B cell (primary cell): Measurements from ENCODE around the gene MAP3K20. TPM values are rescaled to one million over a fixed set of nuclear protein-coding genes. Genes with fewer than 3 reads are reported as not detected.

Source experiments
- ATAC-seq: fragments of 200-7000 bp; cut with Tn5 transposase; one replicate; pipeline ENCODE4 v1.10.0; 2021; ENCODE audit warnings: low read depth, mild to moderate bottlenecking, moderate number of reproducible peaks, moderate library complexity
- CTCF ChIA-PET: fragments of 350-600 bp; sonication (Branson Sonifier 250); formaldehyde crosslinking; loops from one replicate; lab custom pipeline; 2021; ENCODE audit warnings: antibody characterized with exemption, inconsistent platforms; lab: Charles Lee
- POLR2A ChIA-PET: fragments of 350-600 bp; sonication (Branson Sonifier 250); formaldehyde crosslinking; loops from one replicate; lab custom pipeline; 2021; ENCODE audit warnings: antibody characterized with exemption; lab: Charles Lee
- DNase-seq: peaks from one replicate; pipeline ENCODE4 v3.0.0; 2013
- H2AFZ ChIP-seq: 2 replicates; pipeline ENCODE4 v1.6.1; 2012; ENCODE audit warnings: mild to moderate bottlenecking, low read depth, low read length; ENCODE audit not compliant: insufficient read depth, poor library complexity, severe bottlenecking
- H3K27ac ChIP-seq, 2 donors: 1 replicate in 1 of 2; 2 replicates in 1 of 2; pipeline ENCODE4 v1.5.1; 2012 to 2013; ENCODE audit warnings: low read length in 2 of 2, mild to moderate bottlenecking in 2 of 2, moderate library complexity in 1 of 2
- H3K27me3 ChIP-seq, 4 experiments: fragments of 200-600 bp in 1 of 4; sonication (generic) in 1 of 4; replicated peaks in 1 of 4; 1 replicate in 2 of 4; 2 replicates in 2 of 4; pipeline versions ENCODE4 v1.6.1 to v1.7.0; 2013 to 2016; ENCODE audit warnings: low read length in 3 of 4, mild to moderate bottlenecking in 2 of 4, mixed read lengths in 1 of 4, moderate library complexity in 1 of 4; ENCODE audit not compliant: insufficient read depth in 4 of 4, control insufficient read depth in 3 of 4; ENCODE audit errors: control extremely low read depth in 1 of 4
- H3K36me3 ChIP-seq, 2 experiments: replicated peaks in 1 of 2; 1 replicate in 1 of 2; 2 replicates in 1 of 2; pipeline versions ENCODE4 v1.6.1 to v1.7.1; 2013; ENCODE audit warnings: low read length in 1 of 2; ENCODE audit not compliant: insufficient read depth in 2 of 2, control insufficient read depth in 1 of 2; ENCODE audit errors: control extremely low read depth in 1 of 2, extremely low read depth in 1 of 2
- H3K4me1 ChIP-seq, 2 donors: fragments of 200-600 bp in 1 of 2; sonication (generic) in 1 of 2; 1 replicate in 1 of 2; 2 replicates in 1 of 2; pipeline versions ENCODE4 v1.5.1 to v1.6.1; 2013 to 2017; ENCODE audit warnings: low read length in 2 of 2; ENCODE audit not compliant: control insufficient read depth in 2 of 2, insufficient read depth in 2 of 2
- H3K4me2 ChIP-seq: replicated peaks from 2 replicates; pipeline ENCODE3; 2012; ENCODE audit warnings: mild to moderate bottlenecking, low read depth, low read length; ENCODE audit not compliant: poor library complexity, severe bottlenecking
- H3K4me3 ChIP-seq, 5 experiments: fragments of 200-600 bp in 1 of 5; sonication (generic) in 1 of 5; 1 replicate in 3 of 5; 2 replicates in 2 of 5; pipeline versions ENCODE4 v1.5.1 to v1.7.0; 2011 to 2016; ENCODE audit warnings: low read length in 4 of 5, mild to moderate bottlenecking in 4 of 5, low read depth in 2 of 5, control low read depth in 1 of 5, moderate library complexity in 1 of 5; ENCODE audit not compliant: insufficient read depth in 1 of 5; ENCODE audit errors: control extremely low read depth in 1 of 5, extremely low read depth in 1 of 5
- H3K79me2 ChIP-seq: fragments of 200-600 bp; sonication (generic); one replicate; pipeline ENCODE4 v1.6.0; 2016; ENCODE audit warnings: low read length; ENCODE audit not compliant: control insufficient read depth, insufficient read depth
- H3K9ac ChIP-seq: fragments of 200-600 bp; sonication (generic); 2 replicates; pipeline ENCODE4 v1.6.1; 2017; ENCODE audit warnings: mild to moderate bottlenecking, low read length, moderate library complexity
- H3K9me3 ChIP-seq, 3 donors: one replicate each; pipeline versions ENCODE4 v1.6.1 to v1.7.1; 2013; ENCODE audit warnings: low read length in 2 of 3; ENCODE audit not compliant: control insufficient read depth in 2 of 3, insufficient read depth in 1 of 3; ENCODE audit errors: control extremely low read depth in 1 of 3
- H4K20me1 ChIP-seq: 2 replicates; pipeline ENCODE4 v1.6.0; 2012; ENCODE audit warnings: mild to moderate bottlenecking, low read length; ENCODE audit not compliant: insufficient read depth, control insufficient read depth, poor library complexity, severe bottlenecking
- H3K27ac Mint-ChIP-seq: one replicate; pipeline ENCODE4 v1.8.0; 2021; ENCODE audit warnings: mixed read lengths
- H3K27me3 Mint-ChIP-seq: one replicate; pipeline ENCODE4 v1.8.0; 2021; ENCODE audit warnings: mixed read lengths
- H3K4me1 Mint-ChIP-seq: one replicate; pipeline ENCODE4 v1.8.0; 2021; ENCODE audit warnings: mixed read lengths
- H3K4me3 Mint-ChIP-seq: one replicate; pipeline ENCODE4 v1.8.0; 2021; ENCODE audit warnings: mixed read lengths
- H3K9me3 Mint-ChIP-seq: one replicate; pipeline ENCODE4 v1.8.0; 2022; ENCODE audit warnings: mixed read lengths; ENCODE audit not compliant: insufficient read depth
- CTCF ChIP-seq: fragments of 200-600 bp; IDR thresholded peaks from one replicate; pipeline ENCODE4 v1.8.0; 2022; ENCODE audit warnings: antibody characterized with exemption, mild to moderate bottlenecking
- EZH2 ChIP-seq: IDR thresholded peaks from 2 replicates; pipeline ENCODE4 v1.6.1; 2012; ENCODE audit warnings: borderline replicate concordance, low read depth, mild to moderate bottlenecking, moderate library complexity, low read length; ENCODE audit not compliant: insufficient read depth, poor library complexity, severe bottlenecking
- WGBS: methylation state at CpG from one replicate; pipeline ENCODE4 v1.1.5; 2013; ENCODE audit warnings: missing lambda C conversion rate; ENCODE audit not compliant: insufficient coverage; 5-methylcytosine and 5-hydroxymethylcytosine counted together
- intact Hi-C: fragments of 100-400 bp; cut with micrococcal nuclease; formaldehyde crosslinking; loops from one replicate; pipeline ENCODE4 v1.10.0; 2022
- polyA plus RNA-seq: library from polyadenylated mRNA; depleted of rRNA; stranded (reverse); fragments of >200 nt; gene quantifications from 2 replicates; pipeline ENCODE4 v1.2.3, GENCODE V29; 2012
- total RNA-seq, 2 donors: library from RNA; stranded (reverse); fragments of 120-200 nt in 1 of 2; gene quantifications; 1 replicate in 1 of 2; 2 replicates in 1 of 2; pipeline versions ENCODE4 v1.2.3 to v1.2.4, GENCODE V29; 2013 to 2022

The MAP3K20 gene
- total and polyA plus RNA-seq, 2 donors (not counting 1 experiment from before 2014, with no cell fraction given): 2.2 to 9.1 TPM

GRCh38 chr2:173287594-173287993, 211.9 kb downstream of the MAP3K20 start:
- Histone ChIP-seq H3K4me3 (no peak overlapping the region), H3K36me3 (no peaks in the 10 kb centered on the region), H3K4me2 (no peak overlapping the region), H3K9ac (no peak overlapping the region), H3K9me3 (peaks cover 0 to 8% (median 0%) of the 10 kb centered on the region in 3 donors), H3K4me1 (no peaks in the 10 kb centered on the region), H4K20me1 (no peaks in the 10 kb centered on the region), H3K79me2 (no peaks in the 10 kb centered on the region), H3K27ac (no peak overlapping the region), H2AFZ (no peak overlapping the region), H3K27me3 (peaks cover 0 to 3% (median 0%) of the 10 kb centered on the region in 4 experiments)
- no peaks in the 10 kb centered on the region for H3K27me3 Mint-ChIP-seq
- H3K27ac Mint-ChIP-seq: no peak overlapping the region
- TF ChIP-seq CTCF (no peak), EZH2 (no peak)
- no peaks in the 10 kb centered on the region for H3K9me3 Mint-ChIP-seq
- WGBS: 100% methylated on average over 1 of the region's 2 CpGs
- H3K4me1 Mint-ChIP-seq: no peaks in the 10 kb centered on the region
- POLR2A ChIA-PET: no interaction called here
- DNase-seq (no peak), ATAC-seq (no peak)
- intact Hi-C loops: no loop called here
- CTCF ChIA-PET: interaction anchor here (0.6 to 1.6 kb wide), 2 partner anchors 17 to 99 kb away, joined by 3 read pairs; no protein-coding TSS in a partner anchor
- no peak overlapping the region for H3K4me3 Mint-ChIP-seq

DNA sequence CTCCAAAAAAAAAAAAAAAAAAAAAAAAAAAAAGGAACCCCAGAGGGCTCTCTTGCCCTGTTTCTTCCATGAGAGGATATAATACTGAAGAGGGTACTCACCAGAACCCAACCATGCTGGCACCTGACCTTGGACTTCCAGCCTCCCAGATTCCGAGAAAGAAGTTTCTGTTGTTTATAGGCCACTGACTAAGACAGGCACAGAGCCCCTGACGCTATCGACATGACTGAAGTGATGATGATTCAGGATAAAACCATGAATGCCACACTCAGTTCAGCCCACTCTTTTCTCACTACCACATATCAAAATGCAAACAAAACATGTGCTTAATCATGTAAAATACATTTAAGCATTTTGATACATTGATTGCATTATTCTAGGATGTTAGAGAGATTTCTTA, 212.9 kb downstream of the MAP3K20 start:
- Histone ChIP-seq H3K79me2 (no peaks in the 10 kb centered on the region), H4K20me1 (no peaks in the 10 kb centered on the region), H3K36me3 (no peaks in the 10 kb centered on the region), H3K27ac (no peak overlapping the region), H3K4me2 (no peak overlapping the region), H3K9me3 (peaks cover 0 to 4% (median 0%) of the 10 kb centered on the region in 3 donors), H3K9ac (no peak overlapping the region), H3K4me3 (no peak overlapping the region), H2AFZ (no peak overlapping the region), H3K27me3 (peaks cover 0 to 3% (median 0%) of the 10 kb centered on the region in 4 experiments), H3K4me1 (no peaks in the 10 kb centered on the region)
- intact Hi-C loops: no loop called here
- Mint-ChIP-seq H3K27ac (no peak overlapping the region), H3K27me3 (no peaks in the 10 kb centered on the region), H3K4me1 (no peaks in the 10 kb centered on the region), H3K9me3 (no peaks in the 10 kb centered on the region), H3K4me3 (no peak overlapping the region)
- ChIA-PET CTCF (no interaction called here), POLR2A (no interaction called here)
- ATAC-seq (no peak), DNase-seq (no peak)
- no CpG with 5 or more reads among the region's 3 CpGs for WGBS
- no peak for TF ChIP-seq CTCF
- TF ChIP-seq EZH2: no peak
